Ectodermal cell (in vitro differentiated cells): ENCODE measurements around the gene HECTD3. TPM values are rescaled to one million over a fixed set of nuclear protein-coding genes. Genes with fewer than 3 reads are reported as not detected.

Source experiments
- H3K27ac ChIP-seq: 2 replicates; pipeline ENCODE4 v1.7.0; 2013; ENCODE audit warnings: mild to moderate bottlenecking, low read depth, low read length; ENCODE audit not compliant: insufficient read depth, poor library complexity, severe bottlenecking
- H3K27me3 ChIP-seq: 2 replicates; pipeline ENCODE4 v1.7.0; 2013; ENCODE audit warnings: mild to moderate bottlenecking, low read length; ENCODE audit not compliant: insufficient read depth, control insufficient read depth, poor library complexity, severe bottlenecking
- H3K36me3 ChIP-seq: one replicate; pipeline ENCODE4 v1.7.0; 2013; ENCODE audit warnings: low read length; ENCODE audit not compliant: control insufficient read depth, insufficient read depth
- H3K4me1 ChIP-seq: one replicate; pipeline ENCODE4 v1.7.0; 2013; ENCODE audit warnings: low read length; ENCODE audit not compliant: control insufficient read depth, insufficient read depth
- H3K4me3 ChIP-seq: 2 replicates; pipeline ENCODE4 v1.7.0; 2013; ENCODE audit warnings: low read depth, low read length, control low read depth; ENCODE audit not compliant: insufficient read depth
- H3K9me3 ChIP-seq: 2 replicates; pipeline ENCODE4 v1.7.0; 2013; ENCODE audit warnings: mild to moderate bottlenecking, low read length, moderate library complexity; ENCODE audit not compliant: control insufficient read depth
- WGBS, 2 experiments: methylation state at CpG; one replicate each; pipeline ENCODE4 v1.1.7; 2013; ENCODE audit warnings: missing lambda C conversion rate in 2 of 2; 5-methylcytosine and 5-hydroxymethylcytosine counted together
- polyA plus RNA-seq, 4 experiments: library from polyadenylated mRNA; stranded (reverse); fragments of 50-300 nt; gene quantifications; one replicate each; pipeline ENCODE4 v1.2.3, GENCODE V29; 2013

Gene HECTD3
- 36.4 TPM for polyA plus RNA-seq (2013, experiment 1 of 4)
- polyA plus RNA-seq (2013, experiment 2 of 4), result 36.6 TPM
- polyA plus RNA-seq (2013, experiment 3 of 4), result 23.5 TPM
- 27.7 TPM for polyA plus RNA-seq (2013, experiment 4 of 4)

DNA sequence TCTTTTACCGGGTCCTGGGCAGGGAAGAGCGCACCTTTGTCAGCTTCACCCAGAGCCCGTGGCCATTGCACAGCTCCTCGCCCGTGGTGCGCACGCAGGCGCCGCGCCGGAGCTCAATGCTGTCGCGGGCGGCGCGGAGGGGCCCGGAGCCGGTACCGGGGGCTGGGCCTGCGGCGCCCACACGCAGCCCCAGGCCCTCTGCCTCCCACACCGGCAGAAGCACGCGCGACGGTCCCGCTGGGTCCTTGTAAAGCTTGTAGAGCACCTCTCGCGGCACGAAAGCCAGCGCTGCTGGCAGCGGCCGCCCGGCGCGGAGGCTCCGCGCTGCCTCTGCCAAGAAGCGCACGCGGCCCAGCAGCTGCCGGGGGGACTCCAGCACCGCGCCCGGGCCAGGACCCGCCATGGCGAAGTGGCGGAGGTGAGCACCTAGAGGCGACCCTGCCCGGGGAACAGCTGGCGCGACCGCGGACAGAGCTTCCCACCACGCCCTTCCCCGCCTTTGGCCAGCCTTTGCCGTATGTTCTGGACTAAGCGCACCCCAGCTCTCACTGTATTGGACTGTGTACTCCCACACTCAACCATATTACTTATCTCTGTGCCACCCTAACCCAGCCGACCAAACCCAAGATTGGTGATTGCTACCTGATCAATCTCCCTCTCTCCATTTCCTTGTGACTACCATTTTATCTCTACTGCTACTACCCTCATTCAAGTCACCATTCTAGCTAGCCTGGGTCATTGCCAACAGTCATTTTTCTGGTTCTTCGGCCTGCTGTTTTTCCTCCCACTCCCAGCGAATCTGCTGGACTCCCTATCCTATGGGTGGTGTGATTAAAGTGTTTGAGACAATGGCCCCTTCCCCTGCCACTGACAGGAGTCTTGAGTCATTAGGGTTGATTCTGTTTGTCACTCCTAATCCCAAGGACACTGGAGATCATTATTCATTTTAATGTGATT, at the start of gene HECTD3:
Gene HECTD3 (minus strand): TSS at position 470 of the 957 bp plus-strand sequence. CDS start 67 bp downstream, at position 403.
- no peaks in the 10 kb centered on the region for H3K36me3 ChIP-seq
- peaks cover 5% of the 10 kb centered on the region for H3K27me3 ChIP-seq
- H3K9me3 ChIP-seq, result no peaks in the 10 kb centered on the region
- peak within 1 kb of the TSS; percentile 80 for H3K4me3 ChIP-seq
- WGBS, 2 experiments, result 2% methylated on average over 61 to 62 of the region's 62 CpGs
- H3K4me1 ChIP-seq, result no peaks in the 10 kb centered on the region
- H3K27ac ChIP-seq, result peak within 1 kb of the TSS; percentile 70

DNA sequence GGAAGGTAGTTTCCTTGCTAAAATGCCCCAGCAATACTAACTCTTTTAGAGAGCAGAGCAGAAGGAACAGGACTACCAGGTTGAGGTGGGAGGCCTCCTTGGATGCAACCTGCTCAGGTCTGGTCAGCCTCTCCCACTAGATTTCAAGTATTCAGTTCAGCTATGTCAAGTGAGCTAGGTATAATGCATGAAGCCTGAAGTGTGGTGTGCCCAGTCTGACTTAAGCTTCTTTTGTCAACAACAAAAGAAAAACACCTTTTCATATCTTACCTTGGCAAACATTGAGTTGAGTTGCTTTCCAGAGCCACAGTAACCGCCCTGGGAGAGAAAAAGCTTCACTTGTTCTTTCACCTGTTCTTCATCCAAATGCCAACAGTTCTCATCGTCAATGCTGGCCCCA, 48.7 kb upstream of the HECTD3 start:
- no peaks in the 10 kb centered on the region for H3K27me3 ChIP-seq
- H3K4me3 ChIP-seq, result no peak overlapping the region
- H3K27ac ChIP-seq, result no peak overlapping the region
- H3K36me3 ChIP-seq, result no peaks in the 10 kb centered on the region
- no peaks in the 10 kb centered on the region for H3K9me3 ChIP-seq
- WGBS, 2 experiments, result 93 to 95% methylated on average over 2 of the region's 2 CpGs
- no peaks in the 10 kb centered on the region for H3K4me1 ChIP-seq

DNA sequence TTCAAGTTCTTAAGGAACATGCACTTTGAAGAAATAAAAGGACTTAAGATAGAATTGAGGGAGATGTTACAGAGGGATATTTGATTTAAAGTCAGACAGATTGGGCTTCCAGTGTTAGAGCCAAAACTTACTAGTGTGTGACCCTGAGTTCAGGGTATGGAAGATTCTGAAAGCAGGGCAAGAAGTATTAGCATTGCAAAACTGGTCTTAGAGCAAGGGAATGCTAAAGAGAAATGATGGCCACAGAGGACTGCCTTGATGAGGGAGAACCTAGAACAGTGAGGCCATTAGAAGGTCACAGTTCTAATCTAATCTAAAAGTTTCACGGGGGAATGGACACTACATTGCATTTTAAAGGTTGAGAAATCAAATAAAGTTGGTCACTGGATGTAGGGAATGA, 46.4 kb upstream of the HECTD3 start:
- Histone ChIP-seq H3K27ac (no peak overlapping the region), H3K4me1 (no peaks in the 10 kb centered on the region), H3K27me3 (no peaks in the 10 kb centered on the region), H3K9me3 (no peaks in the 10 kb centered on the region), H3K4me3 (no peak overlapping the region), H3K36me3 (no peaks in the 10 kb centered on the region)
- 90 to 94% methylated on average over 1 of the region's 1 CpG for WGBS, 2 experiments

- no peaks in the 10 kb centered on the region for H3K4me1 ChIP-seq
- WGBS, 2 experiments, result 93 to 98% methylated on average over 2 of the region's 2 CpGs
Observed at GRCh38 chr1:45051005-45051772, 40.1 kb upstream of the HECTD3 start.

DNA sequence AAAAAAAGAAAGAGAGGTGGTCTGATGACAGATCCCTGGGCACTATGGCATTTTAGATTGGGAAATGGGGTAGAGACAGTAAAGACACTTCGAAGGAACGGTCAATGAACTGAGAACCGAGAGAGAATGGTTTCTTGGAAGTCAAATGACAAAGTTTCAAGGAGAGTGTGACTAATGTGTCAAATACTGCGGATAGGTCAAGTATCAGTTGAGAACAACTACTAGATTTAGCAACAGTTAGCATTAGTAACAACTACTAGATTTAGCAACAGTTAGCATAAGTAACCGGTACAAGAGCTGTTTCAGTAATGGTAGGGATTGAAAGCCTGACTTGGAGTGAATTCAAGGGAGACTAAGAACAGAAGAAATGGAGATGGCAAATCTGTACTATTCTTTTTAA, 35.9 kb upstream of the HECTD3 start:
- Histone ChIP-seq H3K4me1 (no peaks in the 10 kb centered on the region), H3K36me3 (no peaks in the 10 kb centered on the region), H3K4me3 (no peak overlapping the region), H3K27ac (no peak overlapping the region), H3K27me3 (no peaks in the 10 kb centered on the region), H3K9me3 (no peaks in the 10 kb centered on the region)
- WGBS, 2 experiments, result 97 to 98% methylated on average over 5 of the region's 5 CpGs

More at GRCh38 chr1:45051005-45051772, 40.1 kb upstream of the HECTD3 start:
- H3K36me3 ChIP-seq, result no peaks in the 10 kb centered on the region
- H3K4me3 ChIP-seq, result no peak overlapping the region
- H3K27me3 ChIP-seq, result no peaks in the 10 kb centered on the region
- H3K9me3 ChIP-seq, result no peaks in the 10 kb centered on the region
- no peak overlapping the region for H3K27ac ChIP-seq

DNA sequence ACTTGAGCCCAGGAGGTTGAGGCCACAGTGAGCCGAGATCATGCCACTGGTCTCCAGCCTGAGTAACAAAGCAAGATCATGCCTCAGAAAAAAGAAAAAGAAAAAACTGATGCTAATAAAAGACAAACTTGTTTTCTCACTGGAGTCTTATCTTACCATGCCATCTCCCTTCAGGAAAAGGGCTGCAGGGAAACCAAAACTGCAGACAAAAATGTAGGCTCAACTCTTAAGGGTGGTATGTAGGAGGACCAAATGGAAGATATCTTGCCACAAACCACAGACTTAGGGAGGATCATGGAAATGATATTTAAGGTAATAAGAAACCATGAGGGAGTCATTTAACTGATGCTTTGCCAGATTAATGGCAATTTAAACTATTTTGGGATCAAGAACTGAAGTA, 33.8 kb upstream of the HECTD3 start:
- H3K4me3 ChIP-seq, result no peak overlapping the region
- no peaks in the 10 kb centered on the region for H3K4me1 ChIP-seq
- H3K9me3 ChIP-seq, result no peaks in the 10 kb centered on the region
- 85 to 95% methylated on average over 1 of the region's 1 CpG for WGBS, 2 experiments
- H3K36me3 ChIP-seq, result no peaks in the 10 kb centered on the region
- H3K27me3 ChIP-seq, result no peaks in the 10 kb centered on the region
- no peak overlapping the region for H3K27ac ChIP-seq

DNA sequence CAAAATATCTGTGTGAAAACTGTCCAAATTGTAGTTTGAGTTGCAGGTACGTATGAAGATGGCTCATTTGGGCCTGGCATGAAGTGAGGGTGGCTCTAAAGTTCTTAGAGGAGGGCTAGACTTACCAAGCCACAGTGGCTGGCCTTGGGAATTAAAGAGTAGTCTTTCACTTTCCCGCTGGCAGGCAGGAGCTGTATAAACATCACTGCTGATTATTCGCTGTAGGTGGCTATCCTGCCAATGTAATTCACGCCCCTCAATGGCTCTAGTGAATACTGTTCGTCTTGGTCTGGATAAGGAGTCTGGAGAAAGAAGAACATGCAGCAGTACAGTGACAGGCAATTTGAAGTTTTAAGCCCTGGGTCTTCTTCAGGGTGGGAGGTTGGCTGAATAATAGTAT, 32.0 kb upstream of the HECTD3 start:
- H3K36me3 ChIP-seq, result no peaks in the 10 kb centered on the region
- H3K4me3 ChIP-seq, result no peak overlapping the region
- H3K9me3 ChIP-seq, result no peaks in the 10 kb centered on the region
- H3K27me3 ChIP-seq, result no peaks in the 10 kb centered on the region
- no peak overlapping the region for H3K27ac ChIP-seq
- WGBS, 2 experiments, result 88 to 89% methylated on average over 5 of the region's 5 CpGs
- H3K4me1 ChIP-seq, result no peaks in the 10 kb centered on the region

DNA sequence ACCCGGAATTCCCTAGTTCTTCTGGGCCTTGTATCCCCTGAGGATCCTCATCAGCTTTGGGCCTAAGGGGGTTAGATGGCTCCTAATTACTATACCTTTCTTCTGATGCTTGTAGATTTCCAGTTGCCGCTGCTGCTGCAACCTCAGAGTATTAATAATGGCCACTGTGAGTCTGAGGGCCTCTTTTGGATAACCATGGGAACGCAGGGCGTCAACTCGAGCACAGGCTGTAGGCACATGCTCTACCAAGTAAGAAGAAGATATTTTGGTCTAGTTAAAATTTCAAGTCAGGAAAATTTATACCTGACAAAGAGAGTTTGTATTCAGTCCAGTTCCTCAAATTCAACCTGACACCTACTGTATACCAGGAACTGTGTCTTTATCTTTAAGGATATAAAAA, 29.2 kb upstream of the HECTD3 start:
- Histone ChIP-seq H3K27ac (no peak overlapping the region), H3K9me3 (no peaks in the 10 kb centered on the region), H3K36me3 (no peaks in the 10 kb centered on the region), H3K27me3 (no peaks in the 10 kb centered on the region), H3K4me1 (no peaks in the 10 kb centered on the region), H3K4me3 (no peak overlapping the region)
- WGBS, 2 experiments, result 94 to 96% methylated on average over 5 of the region's 5 CpGs

DNA sequence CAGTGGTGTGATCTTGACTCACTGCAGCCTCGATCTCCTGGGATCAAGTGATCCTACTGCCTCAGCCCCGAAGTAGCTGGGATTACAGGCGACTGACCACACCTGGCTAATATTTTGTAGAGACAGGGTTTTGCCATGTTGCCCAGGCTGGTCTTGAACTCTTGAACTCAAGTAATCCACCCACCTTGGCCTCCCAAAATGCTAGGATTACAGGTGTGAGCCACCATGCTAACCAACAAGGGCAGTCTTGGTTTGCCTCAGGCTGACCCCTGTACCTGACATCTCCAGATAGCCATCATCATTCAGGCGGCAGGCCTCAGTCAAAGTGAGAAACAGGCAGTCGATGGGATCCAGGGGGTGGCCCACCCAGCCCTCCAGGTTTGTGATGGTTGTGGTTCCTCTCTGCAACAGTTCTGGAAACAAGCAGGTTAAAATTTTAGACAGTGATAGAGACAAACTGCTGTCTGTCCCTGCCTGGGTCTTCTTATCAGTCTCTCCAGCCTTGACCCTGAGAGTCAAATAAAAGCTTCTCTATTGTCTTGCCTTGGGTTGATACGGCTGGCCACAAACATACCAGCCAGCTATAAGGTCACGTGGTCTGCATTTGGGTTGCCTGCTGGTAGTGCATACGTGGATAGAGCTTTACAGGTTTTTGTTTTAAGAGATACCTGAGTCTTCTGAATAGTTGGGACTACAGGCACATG, 27.7 kb upstream of the HECTD3 start:
- no peaks in the 10 kb centered on the region for H3K36me3 ChIP-seq
- H3K9me3 ChIP-seq, result no peaks in the 10 kb centered on the region
- no peak overlapping the region for H3K27ac ChIP-seq
- WGBS, 2 experiments, result 92 to 94% methylated on average over 8 of the region's 8 CpGs
- no peaks in the 10 kb centered on the region for H3K27me3 ChIP-seq
- no peak overlapping the region for H3K4me3 ChIP-seq
- H3K4me1 ChIP-seq, result no peaks in the 10 kb centered on the region
